HG02588 (cell line): Measurements from ENCODE around the gene LIFR.
A peak's percentile ranks its signal among the peaks of the same experiment; 100 is the strongest.
"Not testable (repeated sequence)": the region's sequence is repeated elsewhere in the genome, so short reads cannot be mapped to it uniquely, and the experiment has no call there.

ENCODE experiments used
- ATAC-seq: cut with Tn5 transposase; IDR thresholded peaks from one replicate; pipeline ENCODE4 v1.9.1; 2021; ENCODE audit warnings: mild to moderate bottlenecking, moderate library complexity; ENCODE audit not compliant: unreplicated experiment

The LIFR gene

DNA sequence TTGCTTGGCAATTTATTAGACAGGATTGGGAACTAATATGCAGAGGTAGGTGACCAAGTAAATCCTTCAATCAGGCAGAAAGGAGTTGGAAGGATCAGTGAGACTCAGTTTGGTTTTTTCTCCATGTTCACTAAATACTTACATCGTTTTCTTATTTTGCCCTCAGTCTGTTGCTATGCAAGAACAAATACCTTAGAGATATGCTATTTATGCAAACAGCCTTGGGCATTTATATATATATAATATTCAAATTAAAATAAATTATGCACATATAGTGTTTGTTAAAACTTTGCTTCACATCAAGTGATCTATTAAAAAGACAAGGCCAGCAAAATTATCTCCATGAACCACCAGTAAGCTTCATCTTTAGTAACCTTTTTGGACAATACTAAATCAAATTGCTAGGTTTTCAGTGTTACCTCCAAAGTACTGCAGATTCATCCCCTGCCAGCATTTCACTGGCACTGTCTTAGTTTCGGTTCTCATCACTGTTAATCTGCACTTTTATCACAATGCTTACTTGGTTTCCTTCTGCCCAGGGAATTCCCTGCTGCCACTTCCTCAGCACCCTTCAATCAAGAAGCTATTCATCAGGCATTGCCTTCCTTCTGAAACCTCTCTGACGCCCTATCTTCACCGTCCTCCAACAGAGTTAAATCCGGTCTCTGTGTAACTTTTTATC, 26.0 kb upstream of the LIFR start:
- ATAC-seq = no peak

DNA sequence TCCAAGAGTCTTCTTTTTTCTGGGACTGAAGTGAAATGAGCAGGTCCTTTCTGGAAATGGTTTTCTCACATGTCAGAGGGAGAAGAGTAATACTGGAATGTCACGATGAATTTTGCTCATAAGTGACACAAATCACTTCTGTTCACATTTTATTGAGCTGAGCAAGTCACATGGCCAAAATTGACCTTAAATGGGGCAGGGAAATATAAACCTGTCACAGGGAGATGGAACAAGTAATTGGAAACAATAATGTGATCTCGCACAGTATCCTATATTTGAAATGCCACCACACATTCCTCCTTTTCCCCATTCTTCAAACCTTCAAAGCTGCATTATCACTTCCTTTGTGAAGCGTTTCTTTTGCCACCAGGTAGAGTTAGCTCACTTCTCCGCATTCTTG, 25.2 kb upstream of the LIFR start:
- ATAC-seq = no peak

DNA sequence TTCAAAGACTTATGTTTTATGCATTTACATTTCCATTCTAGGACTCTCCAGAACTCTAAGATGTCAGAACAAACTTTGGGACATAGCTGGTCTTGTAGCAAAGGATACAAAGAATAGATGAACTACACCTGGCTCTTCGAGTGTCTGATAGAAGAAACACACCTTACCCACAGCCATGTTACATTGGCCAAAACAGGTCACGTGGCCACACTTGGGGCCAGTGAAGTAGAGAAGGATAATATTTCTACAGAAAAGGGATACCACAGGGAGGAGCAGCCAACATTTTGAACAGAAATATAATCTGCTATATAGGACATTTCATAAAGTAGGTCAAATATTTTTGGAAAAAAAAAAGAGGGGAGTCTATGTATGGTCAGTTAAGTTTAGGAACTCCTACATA, 22.7 kb upstream of the LIFR start:
- ATAC-seq = no peak

DNA sequence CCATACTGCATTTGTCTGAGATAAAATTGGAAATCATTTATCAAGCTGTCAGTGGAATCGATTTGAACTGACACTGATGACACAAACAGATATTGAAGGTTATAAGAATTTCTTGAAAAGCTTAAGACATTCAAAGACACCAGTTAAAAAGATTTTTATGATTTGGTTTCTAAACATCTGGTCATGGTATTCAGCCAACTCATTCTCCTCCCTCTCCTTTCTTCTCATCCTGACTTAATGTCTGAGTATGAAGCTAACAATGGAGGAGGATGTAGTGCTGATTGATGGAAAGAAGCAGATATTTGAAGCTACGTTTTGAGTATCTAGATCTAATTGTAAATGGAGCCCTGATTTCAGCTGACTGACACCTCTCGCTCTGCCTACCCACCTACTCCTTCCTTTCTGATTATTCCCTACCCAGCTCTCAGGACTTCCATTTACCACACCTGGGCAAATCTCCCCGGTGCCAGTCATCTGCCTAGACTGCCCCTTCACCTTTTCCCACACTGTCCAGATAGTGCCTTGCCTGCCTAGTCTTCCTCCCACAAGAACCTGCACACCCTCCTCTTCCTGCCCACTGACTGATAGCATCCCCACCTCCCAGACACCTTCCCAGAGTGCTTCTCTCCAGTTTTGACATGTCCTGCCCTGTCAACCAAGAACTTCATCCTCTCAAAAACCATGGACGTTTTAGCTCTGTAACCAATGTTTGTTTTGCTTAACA, 20.7 kb upstream of the LIFR start:
- no peak for ATAC-seq

DNA sequence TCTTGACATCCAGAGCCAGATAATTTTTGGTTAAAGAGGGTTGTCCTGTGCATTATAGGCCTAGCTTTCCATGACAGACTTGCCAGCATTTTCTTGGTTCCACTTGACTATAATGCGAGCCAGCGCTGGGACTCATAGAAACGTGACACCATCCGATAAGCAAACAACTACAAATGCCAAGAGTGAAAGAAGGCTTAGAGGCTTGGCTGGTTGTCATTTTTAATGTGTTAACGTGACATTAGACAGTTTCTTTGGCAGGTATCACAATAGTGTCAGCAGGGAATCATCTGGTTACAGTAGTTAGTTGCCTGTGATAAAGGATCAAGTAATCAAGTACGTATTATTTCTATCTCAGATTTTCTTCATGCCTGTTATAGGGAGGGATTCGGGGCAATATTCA, 20.0 kb upstream of the LIFR start:
- ATAC-seq = no peak

DNA sequence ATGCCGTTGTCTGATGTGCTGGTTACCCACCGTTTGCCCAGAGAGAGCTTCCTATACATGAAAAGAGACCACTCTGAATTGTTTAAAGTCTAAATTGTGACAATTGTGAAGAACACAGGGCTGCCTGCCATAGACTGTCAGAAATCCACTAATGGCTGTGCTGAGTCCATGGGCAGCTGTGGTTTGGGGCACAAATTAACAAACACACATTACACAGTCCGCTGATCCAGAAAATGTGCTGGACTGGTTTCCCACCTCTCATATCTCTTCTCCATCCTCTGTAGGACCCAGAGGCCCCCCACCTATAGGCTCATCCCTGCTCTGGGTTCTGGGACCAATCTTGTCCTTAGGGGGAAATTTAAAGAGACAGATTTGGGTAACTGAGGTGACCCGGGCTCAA, 19.0 kb upstream of the LIFR start:
- no peak for ATAC-seq

DNA sequence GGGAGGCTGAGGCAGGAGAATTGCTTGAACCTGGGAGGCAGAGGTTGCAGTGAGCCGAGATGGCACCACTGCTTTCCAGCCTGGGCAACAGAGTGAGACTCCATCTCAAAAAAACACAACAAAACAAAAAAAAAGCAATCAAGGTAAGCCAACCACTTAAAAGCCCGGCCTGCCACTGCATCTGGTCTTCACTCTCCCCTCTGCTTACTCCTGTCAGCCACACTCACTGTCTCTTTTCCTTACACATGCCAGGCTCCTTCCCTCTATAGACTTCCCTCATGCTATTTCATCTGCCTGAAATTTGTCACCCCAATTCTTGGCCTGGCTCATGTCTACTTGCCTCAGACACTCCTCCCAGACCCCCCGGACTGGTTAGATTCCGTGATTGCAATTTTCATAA, 17.6 kb upstream of the LIFR start:
- ATAC-seq = no peak

DNA sequence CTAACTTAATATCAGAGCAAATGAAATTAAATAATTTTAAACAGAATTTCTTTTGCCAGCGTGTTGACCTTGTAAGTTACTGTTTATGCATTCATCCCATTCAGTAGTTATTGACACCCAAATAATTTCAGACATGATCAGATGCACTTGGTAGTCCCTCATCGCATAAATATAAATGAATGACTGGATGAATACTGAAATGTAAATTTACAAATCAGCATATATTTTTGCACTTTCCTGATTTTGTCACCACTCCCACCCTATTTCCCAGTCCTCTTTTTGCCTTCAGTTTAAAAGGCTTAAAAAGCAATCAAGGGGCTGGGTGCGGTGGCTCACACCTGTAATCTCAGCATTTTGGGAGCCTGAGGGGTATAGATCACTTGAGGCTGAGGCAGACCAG, 17.1 kb upstream of the LIFR start:
- no peak for ATAC-seq

DNA sequence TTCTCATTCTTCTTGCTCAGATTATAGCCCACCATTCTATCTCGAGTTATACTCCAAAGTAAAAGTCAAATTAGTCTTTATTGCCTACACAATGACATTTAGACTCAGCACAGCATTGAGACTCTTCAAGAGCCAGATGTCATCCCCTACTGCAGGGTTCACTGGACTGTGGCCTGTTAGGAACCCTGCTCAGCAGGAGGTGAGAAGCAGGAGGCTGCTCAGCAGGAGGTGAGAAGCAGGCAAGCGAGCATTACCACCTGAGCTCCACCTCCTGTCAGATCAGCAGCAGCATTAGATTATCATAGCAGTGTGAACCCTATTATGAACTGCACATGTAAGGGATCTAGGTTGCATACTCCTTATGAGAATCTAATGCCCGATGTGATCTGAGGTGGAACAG, 12.7 kb upstream of the LIFR start:
- ATAC-seq = no peak

DNA sequence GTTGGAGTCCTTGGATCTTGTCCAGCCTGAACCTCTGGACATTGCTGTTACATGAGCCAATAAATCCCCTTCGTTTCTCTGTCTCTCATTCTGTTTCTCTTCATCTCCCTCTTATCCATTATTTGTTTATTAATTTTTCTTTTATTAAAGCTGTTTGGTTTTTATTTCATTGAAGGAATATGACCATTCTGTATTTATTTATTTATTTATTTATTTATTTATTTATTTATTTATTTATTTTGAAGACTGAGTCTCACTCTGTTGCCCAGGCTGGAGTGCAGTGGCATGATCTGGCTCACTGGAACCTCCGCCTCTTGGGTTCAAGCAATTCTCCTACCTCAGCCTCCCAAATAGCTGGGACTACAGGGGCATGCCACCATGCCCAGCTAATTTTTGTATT, 10.9 kb upstream of the LIFR start:
- not testable (repeated sequence) for ATAC-seq

DNA sequence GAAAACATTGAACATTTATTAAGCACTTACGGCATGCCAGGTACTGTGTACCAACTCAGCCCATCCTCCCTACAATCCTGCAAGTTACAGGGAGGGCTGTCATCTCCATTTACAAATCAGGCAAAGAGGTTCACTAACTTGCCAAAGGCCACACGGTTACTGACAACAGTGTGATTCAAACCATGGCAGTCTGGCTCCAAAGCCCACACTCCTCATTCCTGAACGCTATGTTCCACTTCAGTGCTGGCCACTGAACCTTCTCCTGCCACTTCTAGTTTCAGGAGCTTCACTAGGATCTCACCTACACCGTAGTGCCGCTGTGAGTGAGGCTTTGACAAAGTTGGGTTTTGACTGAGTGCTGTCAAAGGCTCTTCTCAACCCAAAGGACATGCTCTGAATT, 7.2 kb upstream of the LIFR start:
- no peak for ATAC-seq

DNA sequence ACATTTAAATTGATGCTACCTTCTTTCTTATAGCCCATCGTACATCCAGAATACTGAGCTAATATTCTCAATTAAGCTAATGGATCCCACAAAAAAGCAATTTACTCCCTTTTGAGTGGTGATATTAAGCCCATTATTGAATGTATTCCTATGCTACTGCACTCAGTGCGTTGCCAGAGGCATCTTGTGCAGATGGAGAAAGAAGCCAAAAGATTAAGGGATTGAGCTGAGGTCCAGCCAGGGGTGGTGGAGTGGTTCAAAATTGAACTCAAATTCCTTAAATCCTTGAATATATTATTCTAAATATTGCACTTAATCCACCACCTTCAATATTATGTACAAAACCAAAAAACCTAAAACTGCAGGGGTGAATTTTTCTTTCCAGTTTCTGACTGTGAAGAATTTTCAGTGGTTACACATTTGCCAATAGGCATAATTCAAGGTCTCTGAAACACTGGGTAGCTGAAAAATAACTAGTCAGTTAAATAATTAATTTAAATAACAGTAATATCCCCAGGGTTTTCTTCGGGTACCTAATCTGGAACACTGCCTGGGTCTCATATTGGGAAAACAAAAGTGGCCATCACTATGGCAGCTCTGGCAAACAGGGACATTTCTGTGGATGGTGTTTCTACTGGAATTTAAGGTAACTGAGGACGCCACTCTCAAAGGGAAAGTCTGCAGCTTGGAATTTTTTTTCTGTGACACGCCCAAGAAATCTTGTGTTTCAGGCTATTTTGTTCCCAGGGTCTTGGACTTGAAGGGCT, 6.2 kb upstream of the LIFR start:
- no peak for ATAC-seq

DNA sequence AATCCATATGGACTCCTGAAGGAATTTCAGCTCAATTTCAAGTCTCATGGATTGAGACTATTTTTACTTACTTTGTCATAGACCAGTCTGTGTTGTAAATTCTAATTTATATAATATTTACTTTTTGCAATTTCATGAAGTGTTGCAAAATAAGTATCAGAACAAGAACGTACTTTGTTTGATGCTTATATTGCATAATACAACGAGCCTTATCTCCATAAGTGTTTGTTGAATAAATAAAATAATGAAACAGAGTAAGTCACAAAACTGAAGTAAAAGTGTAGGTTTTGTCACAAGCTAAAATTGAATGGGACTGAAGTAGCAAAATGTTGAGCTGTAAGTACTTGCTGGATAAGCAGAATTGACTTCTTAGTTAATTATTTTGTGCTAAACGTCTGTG, 3.0 kb upstream of the LIFR start:
- ATAC-seq = no peak

DNA sequence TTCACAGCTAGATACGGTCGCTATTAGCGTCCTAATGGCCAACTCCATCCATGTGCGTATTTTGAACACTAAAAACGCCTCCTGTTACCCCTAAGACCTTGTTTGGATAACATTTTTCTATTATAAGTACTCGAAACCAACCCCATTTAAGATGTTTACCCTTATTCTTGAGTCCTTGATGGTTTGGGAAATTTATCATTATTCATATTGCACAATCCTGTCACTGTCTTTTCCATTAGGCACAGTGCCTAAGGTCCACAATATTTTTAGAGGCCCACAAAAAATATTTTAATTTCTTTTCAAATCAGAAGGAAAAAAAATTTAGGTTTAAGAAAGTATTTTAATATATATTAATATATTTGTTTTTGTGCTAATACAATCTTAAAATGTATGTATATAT, 1.3 kb upstream of the LIFR start:
- no peak for ATAC-seq

DNA sequence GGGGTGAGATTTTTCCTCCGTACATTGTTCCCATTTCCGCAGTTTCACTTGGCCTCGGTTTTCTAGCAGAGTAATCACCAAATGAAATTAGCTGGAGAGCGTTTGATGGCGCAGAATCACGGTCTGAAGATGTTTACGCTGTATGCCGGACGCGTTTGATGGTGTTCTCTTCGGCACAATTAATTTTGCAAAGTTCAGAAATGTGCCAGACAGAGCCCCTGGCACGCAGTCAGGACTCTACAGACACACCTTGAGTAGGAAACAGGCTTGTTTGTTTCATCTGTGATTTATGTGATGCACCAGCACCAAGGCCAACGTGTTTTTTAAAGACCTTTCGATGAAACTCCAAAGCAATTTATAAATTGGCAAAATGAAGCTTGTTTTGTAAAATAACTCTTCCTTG, 863 bp upstream of the LIFR start:
- no peak for ATAC-seq

DNA sequence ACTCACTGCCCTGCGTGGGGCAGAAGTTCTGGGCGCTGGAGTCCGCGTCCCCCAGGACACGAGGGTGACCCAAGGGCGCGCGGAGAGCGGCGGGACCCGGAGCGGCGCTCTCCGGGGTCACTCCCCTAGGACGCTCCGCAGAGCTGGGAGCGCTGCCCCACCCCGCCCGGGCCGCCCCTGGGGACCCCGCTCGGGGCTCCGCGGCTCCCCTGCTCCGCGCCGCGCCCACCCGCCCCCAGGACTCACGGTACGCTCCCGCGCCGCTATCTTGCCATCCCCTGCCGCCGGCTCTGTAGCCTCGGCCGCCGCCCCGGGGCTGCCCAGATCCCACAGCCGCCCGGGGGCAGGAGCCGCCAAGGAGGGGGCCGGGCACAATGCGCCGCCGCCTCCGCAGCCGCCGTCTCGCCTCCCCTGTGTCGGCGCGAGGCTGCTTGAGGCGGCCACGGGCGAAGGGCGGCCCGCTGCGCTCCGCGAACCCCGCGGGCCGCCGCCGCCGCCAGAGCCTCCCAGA, 303 bp downstream of the LIFR start:
- ATAC-seq = peak; percentile 12

DNA sequence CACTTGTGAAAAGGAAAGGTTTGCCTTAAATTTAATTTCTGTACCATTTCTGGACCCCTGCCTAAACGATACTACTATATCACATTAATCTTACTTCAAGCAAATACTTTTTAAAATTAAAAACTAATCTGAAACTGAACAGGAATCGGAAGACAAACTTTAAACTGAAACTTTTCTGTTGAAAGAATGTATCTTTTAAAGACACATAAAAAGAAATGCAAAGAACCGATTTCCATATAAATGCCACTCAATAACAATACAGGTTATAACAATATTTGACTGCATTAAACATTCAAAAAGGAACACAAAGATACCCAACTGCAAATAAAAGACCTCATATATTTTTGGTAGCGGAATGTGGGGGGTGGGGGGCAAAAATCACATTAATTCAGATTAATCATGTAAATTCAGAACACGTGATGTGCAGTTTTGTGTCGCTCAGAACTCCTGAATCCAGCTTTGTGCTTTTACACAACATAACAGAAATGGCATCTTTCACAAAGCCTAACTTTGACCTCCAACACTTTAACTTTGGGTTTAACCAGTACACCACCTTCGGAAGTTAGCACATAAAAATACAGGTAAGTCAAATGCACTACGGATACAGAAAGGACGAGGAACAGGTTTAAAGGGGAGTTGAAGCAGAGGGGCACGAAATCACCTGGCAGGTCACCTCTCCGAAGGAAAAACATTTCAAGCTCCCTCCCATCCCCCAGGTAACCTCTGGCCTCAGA, 925 bp downstream of the LIFR start:
- ATAC-seq = no peak

DNA sequence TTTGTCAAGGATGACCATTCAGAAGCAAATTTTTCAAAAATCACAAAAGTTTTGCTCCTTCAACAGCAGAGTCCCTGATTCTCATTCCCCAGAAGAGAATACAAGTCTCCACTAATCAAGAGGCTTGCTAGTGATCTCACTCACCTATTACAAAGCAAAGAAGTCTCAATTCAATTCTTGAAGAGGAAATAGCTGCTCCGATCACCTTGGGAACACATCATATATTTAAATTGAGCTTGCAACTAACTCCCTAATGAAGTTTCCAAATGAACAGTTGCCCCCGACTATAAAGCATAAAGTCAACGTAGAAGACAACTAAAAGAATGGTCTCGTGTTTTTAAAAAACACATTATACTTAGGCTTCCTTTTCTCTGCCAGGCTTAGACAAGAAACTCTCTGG, 1.6 kb downstream of the LIFR start:
- ATAC-seq = no peak

DNA sequence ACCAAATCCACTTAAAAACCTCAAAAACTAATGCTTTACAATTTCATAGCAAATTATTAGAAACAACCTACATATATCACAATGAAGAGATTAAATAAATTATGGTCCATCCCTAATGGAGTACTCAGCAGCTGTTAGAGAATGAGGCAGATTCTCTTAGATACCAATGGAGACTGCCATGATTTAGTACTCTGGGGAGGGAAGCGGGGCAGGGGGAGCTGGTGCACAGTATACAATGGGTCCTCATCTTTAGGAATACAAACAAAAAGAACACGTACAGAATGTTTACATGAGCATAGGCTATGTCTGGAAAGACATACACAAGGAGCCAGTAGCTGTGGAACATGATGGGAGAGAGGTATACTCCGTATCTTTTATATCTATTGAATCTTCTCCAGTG, 2.0 kb downstream of the LIFR start:
- no peak for ATAC-seq

DNA sequence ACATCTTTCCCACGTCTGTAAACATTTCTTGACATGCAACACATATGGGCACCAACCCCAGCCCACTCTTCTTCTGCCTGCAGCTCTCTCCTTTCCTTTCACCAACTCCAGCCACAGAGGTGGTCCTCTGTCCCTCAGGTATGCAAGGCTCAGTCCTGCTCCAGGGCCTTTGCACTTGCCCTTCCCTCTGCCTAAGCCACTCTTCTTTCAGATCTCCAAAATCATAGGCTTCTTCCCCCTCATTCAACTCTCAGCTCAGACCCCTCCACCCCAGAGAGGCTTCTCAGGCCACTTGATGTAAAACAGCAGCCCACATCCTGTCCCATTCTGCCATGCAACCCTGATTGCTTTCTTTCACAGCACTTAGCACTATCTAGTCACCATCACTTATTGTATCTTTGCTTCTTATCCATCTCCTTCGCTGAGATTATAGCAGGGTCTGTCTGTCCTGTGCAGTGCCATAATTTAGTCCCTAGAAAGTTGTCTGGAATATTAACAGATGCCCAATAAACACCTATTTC, 3.4 kb downstream of the LIFR start:
- ATAC-seq = no peak
